ENCODE data around the gene CHAT. TPM values are rescaled to one million over a fixed set of nuclear protein-coding genes. Genes with fewer than 3 reads are reported as not detected.

Gene CHAT
- total RNA-seq, 4 donors from 2014 or later = not detected

DNA sequence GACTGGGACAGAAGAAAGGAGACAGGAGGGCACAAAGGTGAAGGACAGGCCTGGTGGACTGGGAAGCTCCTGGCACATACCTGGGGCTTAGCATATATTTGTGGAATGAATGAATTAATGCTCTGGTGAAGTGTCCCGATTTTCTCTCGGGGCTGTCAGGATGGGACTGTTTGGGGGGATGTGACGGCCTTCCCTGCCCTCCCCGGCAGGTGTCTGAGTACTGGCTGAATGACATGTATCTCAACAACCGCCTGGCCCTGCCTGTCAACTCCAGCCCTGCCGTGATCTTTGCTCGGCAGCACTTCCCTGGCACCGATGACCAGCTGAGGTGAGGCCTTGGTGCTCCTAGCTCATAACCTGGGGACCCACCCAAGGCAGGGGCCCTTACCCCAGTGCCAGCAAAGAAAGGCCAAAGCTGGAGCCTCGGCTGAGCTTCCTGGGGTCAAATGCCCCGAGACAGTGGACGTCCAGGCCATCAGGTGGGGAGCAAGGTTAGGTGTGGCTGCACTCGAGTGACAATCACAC is 6.5 kb downstream of the CHAT start:
- DNase-seq = no peak
- Histone ChIP-seq H3K27me3 (peaks cover 4 to 21% (median 19%) of the 10 kb centered on the region in 3 donors), H3K9me3 (no peaks in the 10 kb centered on the region), H3K4me1 (no peaks in the 10 kb centered on the region), H3K27ac (no peak overlapping the region), H3K36me3 (no peaks in the 10 kb centered on the region), H3K4me3 (no peak overlapping the region)
- ATAC-seq = no peak
- TF ChIP-seq, protein P1, sequence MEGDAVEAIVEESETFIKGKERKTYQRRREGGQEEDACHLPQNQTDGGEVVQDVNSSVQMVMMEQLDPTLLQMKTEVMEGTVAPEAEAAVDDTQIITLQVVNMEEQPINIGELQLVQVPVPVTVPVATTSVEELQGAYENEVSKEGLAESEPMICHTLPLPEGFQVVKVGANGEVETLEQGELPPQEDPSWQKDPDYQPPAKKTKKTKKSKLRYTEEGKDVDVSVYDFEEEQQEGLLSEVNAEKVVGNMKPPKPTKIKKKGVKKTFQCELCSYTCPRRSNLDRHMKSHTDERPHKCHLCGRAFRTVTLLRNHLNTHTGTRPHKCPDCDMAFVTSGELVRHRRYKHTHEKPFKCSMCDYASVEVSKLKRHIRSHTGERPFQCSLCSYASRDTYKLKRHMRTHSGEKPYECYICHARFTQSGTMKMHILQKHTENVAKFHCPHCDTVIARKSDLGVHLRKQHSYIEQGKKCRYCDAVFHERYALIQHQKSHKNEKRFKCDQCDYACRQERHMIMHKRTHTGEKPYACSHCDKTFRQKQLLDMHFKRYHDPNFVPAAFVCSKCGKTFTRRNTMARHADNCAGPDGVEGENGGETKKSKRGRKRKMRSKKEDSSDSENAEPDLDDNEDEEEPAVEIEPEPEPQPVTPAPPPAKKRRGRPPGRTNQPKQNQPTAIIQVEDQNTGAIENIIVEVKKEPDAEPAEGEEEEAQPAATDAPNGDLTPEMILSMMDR (IDR thresholded peaks at IDR 0.05 in 4 of 5, conservative IDR thresholded peaks at IDR 0.05 in 1 of 5) = no peak
- TF ChIP-seq POLR2A (IDR thresholded peaks at IDR 0.05) = no peak
- in situ Hi-C loops (cut with MboI; ENCODE audit: low sequenced_read_pairs in 4 of 4) = no loop called here
- intact Hi-C loops (cut with DNase I; ENCODE audit: low total_unique reads) = no loop called here

DNA sequence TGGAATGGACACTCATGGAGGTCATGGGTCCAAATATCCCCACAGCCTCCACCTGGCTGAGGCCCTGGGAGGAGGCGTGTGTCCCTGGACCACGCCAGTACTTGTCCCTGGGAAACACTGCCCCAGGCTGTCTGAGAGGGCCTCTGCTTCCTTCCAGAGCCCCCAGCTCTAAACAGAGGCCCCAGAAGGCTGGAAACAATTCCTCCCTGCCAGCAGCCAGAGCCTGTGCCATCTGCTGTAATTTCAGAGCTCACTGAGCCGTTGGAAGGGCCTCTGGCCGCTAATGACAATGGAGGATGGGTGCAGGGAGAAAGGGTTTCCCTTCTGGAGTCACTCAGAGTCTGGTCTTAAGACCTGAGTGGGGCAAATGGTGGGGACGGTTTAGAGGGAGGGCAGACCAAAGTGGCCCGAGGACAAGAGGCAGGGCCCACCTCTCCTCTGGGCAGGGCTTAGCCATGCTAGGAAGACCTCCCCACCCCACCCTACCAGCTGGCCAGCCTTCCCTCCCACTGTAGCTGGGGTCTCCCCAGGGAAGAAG is 7.1 kb downstream of the CHAT start:
- intact Hi-C loops (cut with DNase I; ENCODE audit: low total_unique reads) = no loop called here
- in situ Hi-C loops (cut with MboI; ENCODE audit: low sequenced_read_pairs in 4 of 4) = no loop called here

DNA sequence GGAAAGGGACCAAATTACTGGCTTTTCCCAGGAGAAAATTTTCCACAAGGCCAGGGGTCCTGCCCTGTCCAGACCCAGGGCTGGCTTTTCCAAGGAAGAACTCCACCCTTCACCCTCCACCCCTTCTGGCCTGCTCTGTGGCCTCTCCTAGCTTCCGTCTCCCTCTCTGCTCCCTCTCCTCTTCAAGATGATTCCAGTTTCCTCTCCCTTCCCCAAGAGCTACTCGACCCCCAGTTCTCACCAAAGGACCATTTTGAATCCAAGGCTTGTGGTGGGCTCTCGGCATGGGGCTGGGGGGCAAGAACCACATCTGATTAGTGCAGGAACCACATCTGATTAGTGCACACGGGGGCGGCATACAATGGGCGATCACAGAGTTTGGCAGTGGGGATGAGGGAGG is 7.7 kb downstream of the CHAT start:
- Histone ChIP-seq H3K27me3 (peaks cover 4 to 12% (median 8%) of the 10 kb centered on the region in 3 donors), H3K36me3 (no peaks in the 10 kb centered on the region), H3K27ac (no peak overlapping the region), H3K9me3 (no peaks in the 10 kb centered on the region), H3K4me1 (no peaks in the 10 kb centered on the region), H3K4me3 (no peak overlapping the region)
- DNase-seq (no peak), ATAC-seq (no peak)
- TF ChIP-seq, protein P1 (IDR thresholded peaks at IDR 0.05 in 4 of 5, conservative IDR thresholded peaks at IDR 0.05 in 1 of 5) = no peak
- no peak for TF ChIP-seq POLR2A (IDR thresholded peaks at IDR 0.05)
- intact Hi-C loops (cut with DNase I; ENCODE audit: low total_unique reads) = no loop called here
- in situ Hi-C loops (cut with MboI; ENCODE audit: low sequenced_read_pairs in 4 of 4) = no loop called here

More for the DNA sequence above, 7.1 kb downstream of the CHAT start:
- DNase-seq = no peak
- H3K4me3 ChIP-seq = no peak overlapping the region
- H3K36me3 ChIP-seq = no peaks in the 10 kb centered on the region
- no peaks in the 10 kb centered on the region for H3K9me3 ChIP-seq
- peaks cover 4 to 16% (median 15%) of the 10 kb centered on the region in 3 donors for H3K27me3 ChIP-seq
- H3K27ac ChIP-seq = no peak overlapping the region
- H3K4me1 ChIP-seq = no peaks in the 10 kb centered on the region
- ATAC-seq = no peak
- no peak for TF ChIP-seq POLR2A (IDR thresholded peaks at IDR 0.05)
- TF ChIP-seq, protein P1 (IDR thresholded peaks at IDR 0.05 in 4 of 5, conservative IDR thresholded peaks at IDR 0.05 in 1 of 5) = no peak

DNA sequence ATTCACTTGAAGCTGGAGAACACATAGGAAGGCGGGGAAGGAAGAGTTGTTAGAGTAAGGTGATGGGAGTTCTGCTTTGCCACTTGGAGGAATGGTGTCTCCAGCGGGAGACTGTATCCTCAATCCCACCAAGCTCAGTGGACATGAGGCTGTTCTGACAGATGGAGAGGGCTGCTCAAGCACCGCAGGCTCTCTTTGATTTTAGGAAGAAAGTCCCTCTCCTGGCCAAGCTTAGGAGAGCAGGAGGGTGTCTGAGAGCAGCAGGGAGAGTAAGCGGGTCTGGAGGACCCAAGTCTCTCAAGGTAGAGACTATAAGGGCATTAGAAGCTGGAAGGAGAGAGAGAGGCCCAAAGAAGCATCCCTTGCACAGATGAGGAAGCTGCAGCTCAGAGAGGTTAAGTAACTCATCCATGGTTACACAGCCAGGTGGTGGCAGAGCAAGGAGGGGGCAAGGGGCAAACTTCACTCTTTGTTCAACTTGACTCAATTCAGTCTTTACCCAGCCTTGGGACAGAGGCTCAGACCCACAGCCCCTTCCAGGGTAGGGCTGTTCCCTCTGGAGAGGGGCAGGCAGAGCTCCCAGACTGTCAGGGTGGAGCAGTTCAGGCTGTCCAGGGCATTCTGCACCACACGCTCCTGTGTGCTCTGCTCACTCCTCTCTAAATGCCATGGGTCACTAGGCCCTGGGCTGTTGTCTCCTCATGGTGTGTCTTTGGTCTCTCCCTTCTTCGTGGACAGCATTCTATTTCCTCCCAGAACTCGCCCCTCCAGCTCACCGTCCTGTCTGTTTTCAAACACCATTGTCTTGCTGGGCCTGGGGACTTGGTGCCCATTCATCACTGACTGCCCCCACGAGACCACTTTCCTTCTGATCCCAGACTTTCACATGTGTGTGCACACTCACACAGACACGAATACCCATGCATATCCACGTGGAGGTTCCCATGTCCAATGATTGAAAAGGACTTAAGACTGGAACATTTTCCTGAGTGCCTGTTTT is 8.9 kb downstream of the CHAT start:
- H3K27me3 ChIP-seq = peaks cover 4 to 8% (median 6%) of the 10 kb centered on the region in 3 donors
- no peak for DNase-seq
- TF ChIP-seq, protein P1 (IDR thresholded peaks at IDR 0.05 in 4 of 5, conservative IDR thresholded peaks at IDR 0.05 in 1 of 5) = no peak
- TF ChIP-seq POLR2A (IDR thresholded peaks at IDR 0.05) = no peak
- H3K4me3 ChIP-seq = no peak overlapping the region
- intact Hi-C loops (cut with DNase I; ENCODE audit: low total_unique reads) (no loop called here), in situ Hi-C loops (cut with MboI; ENCODE audit: low sequenced_read_pairs in 4 of 4) (no loop called here)
- H3K36me3 ChIP-seq = no peaks in the 10 kb centered on the region
- H3K4me1 ChIP-seq = no peaks in the 10 kb centered on the region
- no peaks in the 10 kb centered on the region for H3K9me3 ChIP-seq
- H3K27ac ChIP-seq = no peak overlapping the region
- no peak for ATAC-seq

Measured in gastrocnemius medialis (tissue), 4 donors.